Right kidney (tissue), 1 donor: ENCODE measurements around the gene EIF3B.
"Not testable (repeated sequence)": the region's sequence is repeated elsewhere in the genome, so short reads cannot be mapped to it uniquely, and the experiment has no call there.

Experiments used
- DNase-seq: peaks from one replicate; pipeline ENCODE4 v3.0.0-alpha.2; 2016

Gene EIF3B

GRCh38 chr7:2402687-2403013, 48.0 kb downstream of the EIF3B start:
- DNase-seq: no peak

- peak; percentile 87 for DNase-seq
These were observed 48.5 kb downstream of the EIF3B start, which contains the start of gene CHST12 for GRCh38 chr7:2403014-2403717. Gene CHST12 (plus strand): TSS chr7:2403611. CDS start chr7:2432640, 29,029 bp downstream.

GRCh38 chr7:2403718-2404648, 49.4 kb downstream of the EIF3B start:
- DNase-seq: peak; percentile 71

DNA sequence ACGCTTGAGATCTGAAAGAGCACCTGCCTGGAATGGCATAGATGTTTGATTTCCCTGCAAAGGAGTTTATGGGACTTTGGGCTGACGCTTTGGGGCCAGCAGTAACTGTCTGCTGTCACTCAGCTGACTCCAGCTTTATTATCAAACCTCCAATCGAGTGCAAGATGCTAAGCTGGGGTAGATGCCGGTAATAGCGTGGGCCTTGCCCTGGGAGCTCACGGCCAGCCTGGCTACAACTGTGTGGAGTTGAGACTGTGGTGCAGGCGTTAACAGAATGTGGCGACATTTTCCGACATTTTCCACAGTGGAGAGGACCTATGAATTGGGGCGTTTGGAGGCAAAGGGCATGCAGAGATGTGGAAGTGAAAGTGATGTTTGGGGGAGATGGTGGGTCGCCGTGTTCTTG, 50.1 kb downstream of the EIF3B start:
- DNase-seq: no peak

- DNase-seq: no peak
These were observed 50.6 kb downstream of the EIF3B start for GRCh38 chr7:2405201-2405600.

DNA sequence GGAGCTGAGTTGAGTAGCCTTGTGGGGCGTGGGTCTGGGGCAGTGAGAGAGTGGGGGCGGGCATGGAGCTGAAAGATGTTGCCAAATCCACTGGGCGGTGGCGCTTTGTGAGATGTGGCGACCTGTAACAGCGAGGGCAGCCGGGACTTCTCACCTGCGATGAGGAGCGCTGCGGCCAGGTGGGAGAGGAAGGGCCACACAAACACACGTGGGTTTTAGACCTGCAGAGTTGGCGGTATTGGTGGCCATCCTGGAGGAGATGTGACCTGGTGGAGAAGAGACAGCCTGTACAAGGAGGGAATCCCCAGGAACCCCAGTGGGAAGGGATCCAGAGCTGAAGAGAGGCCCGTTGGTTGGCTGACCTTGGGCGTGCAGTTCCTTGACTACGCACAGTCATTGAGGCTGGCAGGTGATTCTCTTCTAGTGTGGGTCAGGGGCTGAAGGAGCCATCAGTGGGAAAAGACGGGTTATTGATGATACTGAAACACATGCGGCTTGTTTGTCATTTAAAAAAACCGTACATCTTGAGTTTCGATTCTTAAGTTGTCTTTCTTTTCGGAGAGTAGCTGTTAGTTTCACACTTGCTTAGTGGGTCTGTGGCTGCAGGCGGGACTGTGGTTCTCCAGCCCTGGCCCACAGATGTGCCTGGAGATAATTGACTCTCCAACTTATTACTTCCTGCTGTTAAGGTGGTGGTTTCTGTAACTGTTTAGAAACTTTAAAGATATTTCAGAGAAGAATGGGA, 51.1 kb downstream of the EIF3B start:
- no peak for DNase-seq

- no peak for DNase-seq
These were observed 55.3 kb downstream of the EIF3B start for GRCh38 chr7:2409745-2410414.

- no peak for DNase-seq
These were observed 56.4 kb downstream of the EIF3B start for GRCh38 chr7:2411049-2411448.

DNA sequence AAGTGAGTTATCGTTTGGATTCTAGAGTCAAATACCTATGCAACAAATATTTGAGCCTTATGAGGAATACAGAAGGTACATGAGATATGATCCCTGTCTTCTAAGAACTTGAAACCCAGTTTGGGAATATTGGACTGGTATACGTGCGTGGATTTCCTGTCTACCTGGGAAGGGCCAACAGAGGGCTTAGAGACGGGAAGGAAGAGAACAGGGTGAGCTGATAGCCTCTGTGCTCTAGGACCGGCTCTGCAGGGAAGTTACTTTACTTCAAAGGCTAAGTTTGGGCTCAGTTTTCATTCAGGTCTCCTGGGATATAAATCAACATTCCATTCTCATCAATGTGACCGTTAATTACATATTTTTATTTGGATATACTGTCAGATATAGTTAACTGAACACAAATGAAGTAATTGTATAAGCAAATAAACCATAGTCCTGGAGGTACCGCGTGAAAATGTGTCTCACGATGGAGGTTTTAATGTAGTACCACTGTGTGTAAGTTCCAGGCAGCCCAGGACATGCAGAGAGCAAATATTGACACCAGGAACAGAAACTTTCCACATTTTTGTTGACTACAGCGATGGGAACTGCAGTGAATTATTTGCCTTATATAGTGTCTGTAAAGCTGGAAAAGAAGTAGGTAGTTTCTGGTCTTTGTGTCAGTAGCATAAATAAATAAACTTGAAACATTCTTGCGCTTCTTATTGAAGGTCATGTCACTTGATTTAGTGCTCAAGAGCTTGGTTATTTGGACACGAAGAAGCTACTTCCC, 57.4 kb downstream of the EIF3B start:
- DNase-seq: no peak

- no peak for DNase-seq
These were observed 58.1 kb downstream of the EIF3B start for GRCh38 chr7:2412587-2413201.

DNA sequence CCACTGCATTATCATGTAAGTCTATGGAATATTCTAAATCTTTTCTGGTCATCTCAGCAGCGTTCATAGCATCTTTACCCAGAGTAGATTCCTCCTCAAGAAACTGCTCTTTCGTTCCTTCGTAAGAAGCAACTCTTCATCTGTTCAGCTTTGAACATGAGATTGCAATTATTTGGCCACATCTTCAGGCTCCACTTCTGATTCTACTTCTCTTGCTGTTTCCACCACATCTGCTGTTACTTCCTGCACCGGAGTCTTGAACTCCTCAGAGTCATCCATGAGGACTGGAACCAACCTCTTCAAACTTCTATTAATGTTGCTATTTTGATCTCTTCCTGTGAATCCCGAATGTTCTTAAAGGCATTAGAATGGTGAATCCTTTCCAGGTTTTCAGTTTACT, 61.4 kb downstream of the EIF3B start:
- no peak for DNase-seq

GRCh38 chr7:2416650-2417049, 62.0 kb downstream of the EIF3B start:
- no peak for DNase-seq

- DNase-seq: not testable (repeated sequence)
These were observed 62.6 kb downstream of the EIF3B start for GRCh38 chr7:2417178-2417577.

DNA sequence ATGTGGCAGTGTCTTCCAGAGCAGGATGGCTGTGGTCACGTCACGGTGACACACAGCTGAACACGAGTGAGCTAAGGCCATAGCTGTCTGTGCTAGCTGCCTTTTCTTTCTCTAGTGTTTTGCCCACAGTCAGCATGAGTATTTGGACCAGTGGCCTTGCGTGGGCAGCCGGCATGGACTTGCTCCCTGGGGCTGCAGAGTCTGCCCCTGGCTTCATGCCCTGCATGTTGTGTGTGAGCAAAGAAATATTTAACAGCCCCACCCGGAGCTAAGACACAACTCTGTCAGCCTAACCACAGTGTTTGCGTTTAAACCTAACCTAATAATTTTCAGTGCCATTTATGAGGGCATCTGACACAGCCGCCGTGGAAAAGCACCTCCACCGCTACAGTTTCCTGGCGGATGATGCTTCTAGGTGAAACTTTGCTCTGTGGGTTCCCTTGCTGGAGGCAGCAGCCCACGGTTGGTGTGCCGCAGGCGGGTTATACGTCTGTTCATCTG, 63.4 kb downstream of the EIF3B start:
- DNase-seq: no peak

DNA sequence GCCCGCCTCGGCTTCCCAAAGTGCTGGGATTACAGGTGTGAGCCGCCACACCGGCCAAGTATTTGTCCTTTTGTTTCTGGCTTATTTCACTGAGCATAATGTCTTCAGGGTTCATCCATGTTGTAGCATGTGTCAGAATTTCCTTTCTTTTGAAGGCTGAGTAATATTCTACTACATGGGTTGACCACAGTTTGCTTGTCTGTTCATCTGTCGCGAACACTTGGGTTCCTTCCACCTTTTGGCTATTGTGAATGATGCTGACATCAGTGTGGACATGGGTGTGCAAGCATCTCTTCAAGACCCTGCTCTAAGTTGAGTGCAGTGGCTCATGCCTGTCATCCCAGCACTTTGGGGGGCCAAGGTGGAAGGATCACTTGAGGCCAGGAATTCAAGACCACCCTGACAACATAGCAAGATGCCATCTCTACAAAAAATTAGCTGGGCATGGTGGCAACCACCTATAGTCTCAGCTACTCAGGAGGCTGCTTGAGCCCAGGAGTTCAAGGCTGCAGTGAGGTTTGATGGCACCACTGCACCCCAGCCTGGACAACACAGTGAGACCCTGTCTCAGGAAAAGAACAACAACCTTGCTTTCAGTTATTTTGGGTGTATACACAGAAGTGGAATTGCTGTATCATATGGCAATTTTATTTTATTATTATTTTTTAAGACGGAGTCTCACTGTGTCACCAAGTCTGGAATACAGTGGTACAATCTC, 65.7 kb downstream of the EIF3B start:
- no peak for DNase-seq

DNA sequence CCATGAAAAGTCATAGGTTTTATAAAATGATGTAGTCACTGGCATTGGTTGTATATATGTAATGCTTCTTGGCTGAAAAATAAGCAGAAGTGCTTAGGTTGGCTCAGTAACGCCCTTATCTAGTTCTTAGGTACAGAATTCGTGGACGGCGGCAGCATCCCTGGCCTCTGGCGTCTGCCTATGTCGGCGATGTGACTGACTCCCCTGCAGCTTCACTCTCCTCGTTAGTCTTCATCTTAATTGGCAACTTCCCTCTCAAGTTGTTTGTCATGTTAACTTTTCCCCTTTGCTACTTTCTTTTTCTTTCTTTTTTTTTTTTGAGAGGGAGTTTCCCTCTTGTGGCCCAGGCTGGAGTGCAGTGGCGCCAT, 67.3 kb downstream of the EIF3B start:
- no peak for DNase-seq

- no peak for DNase-seq
These were observed 71.1 kb downstream of the EIF3B start for GRCh38 chr7:2425749-2426148.
